Mammary epithelial cell (primary cell): Measurements from ENCODE around the gene RPH3AL.

Experiments
- EZH2 ChIP-seq: IDR thresholded peaks from 2 replicates; pipeline ENCODE4 v1.6.1; 2012; ENCODE audit warnings: low read length, inconsistent platforms, borderline replicate concordance
- TF ChIP-seq, protein P1 (sequence below), 2 donors: IDR thresholded peaks in 1 of 2; conservative IDR thresholded peaks in 1 of 2; 2 replicates each; pipeline ENCODE4 v1.5.1; 2011 to 2012; ENCODE audit warnings: inconsistent platforms in 2 of 2, low read length in 2 of 2, mild to moderate bottlenecking in 2 of 2, control low read depth in 1 of 2, low read depth in 1 of 2; ENCODE audit not compliant: insufficient read depth in 1 of 2; ENCODE audit errors: extremely low read depth in 1 of 2

DNA sequence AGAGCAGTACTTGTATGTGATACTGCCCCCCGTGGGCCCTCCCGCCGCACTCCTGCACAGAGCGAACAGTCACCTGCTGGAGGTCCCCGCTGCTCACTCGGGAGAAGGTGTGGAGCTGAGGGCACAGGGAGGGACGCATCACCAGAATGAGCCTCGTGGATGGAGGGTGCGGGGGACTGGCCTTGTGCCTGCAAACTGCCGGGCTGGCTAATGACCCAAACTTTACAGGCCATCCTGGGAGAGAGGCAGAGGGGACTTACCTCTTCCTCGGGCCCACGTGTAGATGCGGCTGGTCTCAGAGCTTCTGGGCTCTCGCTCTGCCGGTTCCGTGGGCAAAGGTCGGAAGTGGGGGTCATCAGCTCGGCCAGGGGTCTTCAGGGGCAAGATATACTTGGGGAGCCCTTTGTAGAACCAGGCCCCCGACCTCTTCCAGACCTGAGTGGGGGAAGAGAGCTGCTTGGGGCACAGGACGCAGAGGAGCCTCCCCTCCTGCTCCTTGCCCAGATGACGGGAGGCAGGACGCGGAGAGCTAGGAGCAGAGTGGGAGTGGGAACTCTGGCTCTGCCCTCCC is 105.7 kb downstream of the RPH3AL start:
- TF ChIP-seq, protein P1, sequence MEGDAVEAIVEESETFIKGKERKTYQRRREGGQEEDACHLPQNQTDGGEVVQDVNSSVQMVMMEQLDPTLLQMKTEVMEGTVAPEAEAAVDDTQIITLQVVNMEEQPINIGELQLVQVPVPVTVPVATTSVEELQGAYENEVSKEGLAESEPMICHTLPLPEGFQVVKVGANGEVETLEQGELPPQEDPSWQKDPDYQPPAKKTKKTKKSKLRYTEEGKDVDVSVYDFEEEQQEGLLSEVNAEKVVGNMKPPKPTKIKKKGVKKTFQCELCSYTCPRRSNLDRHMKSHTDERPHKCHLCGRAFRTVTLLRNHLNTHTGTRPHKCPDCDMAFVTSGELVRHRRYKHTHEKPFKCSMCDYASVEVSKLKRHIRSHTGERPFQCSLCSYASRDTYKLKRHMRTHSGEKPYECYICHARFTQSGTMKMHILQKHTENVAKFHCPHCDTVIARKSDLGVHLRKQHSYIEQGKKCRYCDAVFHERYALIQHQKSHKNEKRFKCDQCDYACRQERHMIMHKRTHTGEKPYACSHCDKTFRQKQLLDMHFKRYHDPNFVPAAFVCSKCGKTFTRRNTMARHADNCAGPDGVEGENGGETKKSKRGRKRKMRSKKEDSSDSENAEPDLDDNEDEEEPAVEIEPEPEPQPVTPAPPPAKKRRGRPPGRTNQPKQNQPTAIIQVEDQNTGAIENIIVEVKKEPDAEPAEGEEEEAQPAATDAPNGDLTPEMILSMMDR (conservative IDR thresholded peaks at IDR 0.05 in 1 of 2, IDR thresholded peaks at IDR 0.05 in 1 of 2; ENCODE audit: extremely low read depth in 1 of 2, insufficient read depth in 1 of 2, low read depth in 1 of 2, low read length in 2 of 2): no peak
- no peak for TF ChIP-seq EZH2
